H1 (cell line): ENCODE measurements around the gene FAM163A. TPM values are rescaled to one million over a fixed set of nuclear protein-coding genes. Genes with fewer than 3 reads are reported as not detected.

Source experiments
- ASH2L ChIP-seq: fragments of 200-600, 300-600 bp; sonication (generic); IDR thresholded peaks from one replicate; pipeline ENCODE4 v1.7.1; 2017; ENCODE audit warnings: low read length
- NANOG ChIP-seq: IDR thresholded peaks from 2 replicates; pipeline ENCODE4 v1.6.1; 2011; ENCODE audit warnings: low read length, low read depth, mild to moderate bottlenecking, inconsistent platforms; ENCODE audit not compliant: insufficient read depth, poor library complexity, severe bottlenecking
- RFX5 ChIP-seq: IDR thresholded peaks from 2 replicates; pipeline ENCODE4 v1.6.1; 2011; ENCODE audit warnings: low read depth, low read length, improper control_type of control experiment, borderline replicate concordance
- SAP30 ChIP-seq: fragments of 300-600 bp; sonication (generic); IDR thresholded peaks from 2 replicates; pipeline ENCODE4 v1.7.1; 2012; ENCODE audit warnings: low read length, moderate library complexity, mild to moderate bottlenecking, inconsistent platforms; ENCODE audit not compliant: insufficient read depth, insufficient replicate concordance
- TBP ChIP-seq: IDR thresholded peaks from 2 replicates; pipeline ENCODE4 v1.6.1; 2011; ENCODE audit warnings: low read depth, low read length, improper control_type of control experiment
- polyA plus RNA-seq, 7 experiments: library from polyadenylated mRNA; depleted of rRNA in 3 of 7; stranded (reverse) in 5 of 7; unstranded in 2 of 7; fragments of >200 nt in 5 of 7; fragments of 200-250 nt in 2 of 7; gene quantifications; 1 replicate in 5 of 7; 2 replicates in 1 of 7; 4 replicates in 1 of 7; pipeline versions ENCODE4 v1.2.1 to v1.2.3, GENCODE V29; 2011 to 2013; ENCODE audit warnings: missing spikeins in 2 of 7, mixed read lengths in 2 of 7
- total RNA-seq: library from RNA; stranded (reverse); fragmentation: NEBNext Ultra II Directional; extraction: Animal tissue kit (Norgen Biotek cat#: 25700); gene quantifications from 2 replicates; pipeline ENCODE4 v1.2.1, GENCODE V29; 2021

The FAM163A gene
- total and polyA plus RNA-seq, 2 of the 8 experiments (the other 6 are each of a cell fraction or from before 2014, with no cell fraction given), result 0.13 to 0.18 TPM

DNA sequence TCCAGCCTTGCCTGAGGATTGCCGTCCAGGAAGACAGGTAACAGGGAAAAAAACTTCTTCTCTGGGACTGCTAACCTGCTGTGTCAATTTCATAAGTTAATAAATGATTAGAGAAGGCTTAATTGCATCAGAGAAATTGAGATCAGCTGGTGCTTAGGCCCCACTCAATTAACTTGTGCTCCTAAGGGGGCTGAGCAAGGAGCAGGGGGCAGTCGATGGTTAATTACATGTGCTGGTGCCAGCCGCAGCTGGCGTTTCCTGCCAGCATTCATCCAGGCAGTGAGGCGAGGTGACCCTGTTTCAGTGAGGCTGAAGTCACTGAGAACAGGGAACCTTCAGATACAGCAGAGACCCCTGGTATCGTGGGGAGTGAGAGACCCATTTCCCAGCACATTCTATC lies 60.0 kb downstream of the FAM163A start (continued):
- TF ChIP-seq NANOG, result no peak
- TF ChIP-seq TBP, result no peak
- no peak for TF ChIP-seq RFX5
- TF ChIP-seq SAP30, result no peak
- no peak for TF ChIP-seq ASH2L
